Measurements from ENCODE around the gene TMPRSS4.
A peak's percentile ranks its signal among the peaks of the same experiment; 100 is the strongest.

TMPRSS4 gene

DNA sequence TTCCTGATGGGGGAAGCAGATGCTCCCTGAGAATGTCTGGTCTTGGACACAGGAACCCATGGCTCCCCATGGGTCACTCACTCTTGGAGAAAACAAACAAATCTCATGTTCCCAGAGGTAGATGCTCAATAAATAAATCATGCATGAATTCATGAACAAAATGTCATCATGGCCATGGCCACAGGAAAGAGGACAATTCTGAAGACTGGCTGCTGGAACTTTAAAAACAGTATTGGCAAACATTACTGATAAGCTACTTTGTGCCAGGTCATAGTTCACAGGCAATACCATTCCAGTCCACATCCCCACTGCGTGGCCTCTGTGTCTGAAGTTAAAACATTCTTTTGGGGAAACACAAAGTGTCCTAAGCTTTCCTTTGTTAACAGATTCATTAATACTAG lies 19.1 kb downstream of the TMPRSS4 start:
- Histone ChIP-seq H3K9ac (ENCODE audit: low read depth, low read length, poor library complexity) (no peak overlapping the region), H4K8ac (ENCODE audit: low read depth, low read length) (no peak overlapping the region), H3K14ac (ENCODE audit: low read length) (no peak overlapping the region), H3K4me3 (ENCODE audit: low read length in 2 of 2) (no peak overlapping the region), H3K4me1 (ENCODE audit: control insufficient read depth in 2 of 2, insufficient read depth in 1 of 2, low read depth in 1 of 2, low read length in 2 of 2) (peaks cover 2 to 18% of the 10 kb centered on the region in 2 donors), H2BK5ac (ENCODE audit: low read length) (no peak overlapping the region), H3K27ac (replicated peaks; ENCODE audit: low read length) (no peak overlapping the region), H3K79me1 (ENCODE audit: low read depth, low read length) (no peaks in the 10 kb centered on the region), H3K18ac (ENCODE audit: low read length) (no peak overlapping the region), H3K4me2 (ENCODE audit: insufficient read depth, low read length, poor library complexity, severe bottlenecking) (no peak overlapping the region), H2AFZ (ENCODE audit: low read length) (no peak overlapping the region), H2BK15ac (ENCODE audit: low read length) (no peak overlapping the region), H2BK120ac (ENCODE audit: low read depth, low read length) (no peak overlapping the region), H3K27me3 (ENCODE audit: control insufficient read depth in 3 of 3, insufficient read depth in 3 of 3, low read depth in 1 of 3, low read length in 3 of 3) (peaks cover 0 to 28% (median 0%) of the 10 kb centered on the region in 3 experiments), H3K9me3 (replicated peaks in 1 of 2; ENCODE audit: control insufficient read depth in 2 of 2, insufficient read depth in 1 of 2, low read depth in 1 of 2, low read length in 2 of 2) (no peaks in the 10 kb centered on the region), H2AK5ac (ENCODE audit: low read depth, low read length) (no peak overlapping the region), H3K36me3 (replicated peaks in 1 of 2; ENCODE audit: control insufficient read depth in 2 of 2, insufficient read depth in 2 of 2, low read length in 2 of 2) (no peaks in the 10 kb centered on the region), H3K4ac (ENCODE audit: low read length) (no peak overlapping the region), H2BK12ac (ENCODE audit: low read length) (no peak overlapping the region), H4K91ac (ENCODE audit: low read depth, low read length, poor library complexity) (no peak overlapping the region), H3K23ac (ENCODE audit: low read depth, low read length, poor library complexity) (no peak overlapping the region)
- no peak for DNase-seq (ENCODE audit: low spot score)
- WGBS, 2 donors (ENCODE audit: extremely low coverage in 2 of 2, insufficient read length in 2 of 2, insufficient replicate concordance in 1 of 2), result no CpG with 5 or more reads among the region's 1 CpG

DNA sequence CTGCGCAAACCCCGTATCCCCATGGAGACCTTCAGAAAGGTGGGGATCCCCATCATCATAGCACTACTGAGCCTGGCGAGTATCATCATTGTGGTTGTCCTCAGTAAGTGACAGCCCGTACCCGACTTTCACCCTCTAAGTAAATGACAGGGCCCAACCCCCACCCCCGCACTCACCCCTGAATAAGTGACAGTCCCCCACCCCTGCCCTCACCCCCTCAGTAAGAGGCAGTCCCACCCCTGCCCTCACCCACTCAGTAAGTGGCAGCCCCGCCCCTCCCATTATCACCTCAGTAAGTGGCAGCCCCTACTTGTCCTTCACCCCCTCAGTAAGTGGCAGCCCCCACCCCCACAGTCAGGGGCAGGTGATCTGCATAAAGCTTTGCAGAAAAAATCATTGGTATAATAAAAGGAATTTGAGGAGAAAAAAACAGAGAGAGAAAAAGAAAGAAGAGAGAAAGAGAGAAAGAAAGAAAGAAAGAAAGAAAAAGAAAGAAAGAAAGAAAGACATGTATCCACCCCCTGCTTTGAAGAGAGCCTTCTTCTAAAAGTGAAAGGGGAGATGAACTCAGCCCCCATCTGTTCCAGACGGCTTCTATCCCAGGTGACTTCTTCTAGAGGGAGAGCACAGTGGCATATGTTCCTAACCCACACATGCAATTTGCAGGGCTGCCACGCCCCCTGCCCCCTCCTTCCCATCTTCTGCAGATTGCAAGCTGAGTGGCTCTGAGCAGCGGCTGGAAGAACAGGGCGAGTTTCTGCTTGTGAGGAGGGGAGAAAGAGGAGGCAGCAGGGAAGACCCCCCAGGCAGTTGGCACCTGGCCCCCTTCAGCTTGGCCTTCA lies 22.3 kb downstream of the TMPRSS4 start:
- H3K4me3 ChIP-seq (ENCODE audit: low read length in 2 of 2), result no peak overlapping the region
- H2BK12ac ChIP-seq (ENCODE audit: low read length), result peak overlapping the region; percentile 76
- no peaks in the 10 kb centered on the region for H3K79me1 ChIP-seq (ENCODE audit: low read depth, low read length)
- no peak overlapping the region for H3K4ac ChIP-seq (ENCODE audit: low read length)
- no peaks in the 10 kb centered on the region for H3K9me3 ChIP-seq (replicated peaks in 1 of 2; ENCODE audit: control insufficient read depth in 2 of 2, insufficient read depth in 1 of 2, low read depth in 1 of 2, low read length in 2 of 2)
- no peaks in the 10 kb centered on the region for H3K36me3 ChIP-seq (replicated peaks in 1 of 2; ENCODE audit: control insufficient read depth in 2 of 2, insufficient read depth in 2 of 2, low read length in 2 of 2)
- no CpG with 5 or more reads among the region's 11 CpGs for WGBS, 2 donors (ENCODE audit: extremely low coverage in 2 of 2, insufficient read length in 2 of 2, insufficient replicate concordance in 1 of 2)
- H3K27me3 ChIP-seq (ENCODE audit: control insufficient read depth in 3 of 3, insufficient read depth in 3 of 3, low read depth in 1 of 3, low read length in 3 of 3), result peaks cover 0 to 32% (median 0%) of the 10 kb centered on the region in 3 experiments
- H2AFZ ChIP-seq (ENCODE audit: low read length), result no peak overlapping the region
- peak overlapping the region; percentile 5 for H3K14ac ChIP-seq (ENCODE audit: low read length)
- H3K27ac ChIP-seq (replicated peaks; ENCODE audit: low read length), result no peak overlapping the region
- H3K18ac ChIP-seq (ENCODE audit: low read length), result peak overlapping the region; percentile 1
- DNase-seq (ENCODE audit: low spot score), result no peak
- H3K23ac ChIP-seq (ENCODE audit: low read depth, low read length, poor library complexity), result no peak overlapping the region
- peak overlapping the region; percentile 40 for H2AK5ac ChIP-seq (ENCODE audit: low read depth, low read length)
- H4K8ac ChIP-seq (ENCODE audit: low read depth, low read length), result no peak overlapping the region
- H2BK120ac ChIP-seq (ENCODE audit: low read depth, low read length), result no peak overlapping the region
- H3K4me1 ChIP-seq (ENCODE audit: control insufficient read depth in 2 of 2, insufficient read depth in 1 of 2, low read depth in 1 of 2, low read length in 2 of 2), result peaks cover 0 to 11% of the 10 kb centered on the region in 2 donors
- H2BK15ac ChIP-seq (ENCODE audit: low read length), result no peak overlapping the region
- no peak overlapping the region for H2BK5ac ChIP-seq (ENCODE audit: low read length)
- no peak overlapping the region for H3K4me2 ChIP-seq (ENCODE audit: insufficient read depth, low read length, poor library complexity, severe bottlenecking)
- no peak overlapping the region for H4K91ac ChIP-seq (ENCODE audit: low read depth, low read length, poor library complexity)
- no peak overlapping the region for H3K9ac ChIP-seq (ENCODE audit: low read depth, low read length, poor library complexity)

DNA sequence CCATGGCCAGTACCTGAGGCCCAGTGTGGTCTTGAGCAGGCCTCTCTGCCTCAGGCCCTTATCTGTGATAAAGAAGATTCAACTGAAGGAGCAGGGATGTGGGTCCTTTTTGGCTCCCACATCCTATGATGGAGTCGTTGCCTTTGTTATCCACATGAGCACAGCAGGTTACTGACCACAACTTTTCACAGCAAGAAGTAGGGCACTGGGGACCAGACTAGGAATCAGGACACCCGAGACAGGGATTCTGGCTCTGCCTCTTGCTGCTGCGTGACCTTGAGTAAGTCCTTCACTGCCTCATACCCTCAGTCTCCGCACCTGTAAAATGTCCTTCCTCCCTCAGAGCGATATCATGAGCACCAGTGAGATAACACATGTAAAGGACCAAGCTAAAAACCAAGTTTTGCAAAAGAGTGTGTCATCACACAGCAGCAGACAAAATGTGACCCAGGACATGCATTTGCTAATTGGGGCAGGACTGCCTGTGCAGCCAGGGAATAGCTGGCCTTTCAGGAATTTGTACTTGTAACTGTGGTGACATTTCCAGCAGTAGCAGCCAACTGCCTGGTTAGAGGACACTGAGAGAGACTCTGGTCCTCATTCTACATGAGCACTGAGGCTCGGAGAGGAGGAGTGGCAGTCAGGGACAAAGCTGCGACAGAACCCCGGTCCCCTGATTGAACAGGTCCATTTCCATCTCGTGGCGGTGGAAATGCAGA lies 23.1 kb downstream of the TMPRSS4 start:
- no peaks in the 10 kb centered on the region for H3K9me3 ChIP-seq (replicated peaks in 1 of 2; ENCODE audit: control insufficient read depth in 2 of 2, insufficient read depth in 1 of 2, low read depth in 1 of 2, low read length in 2 of 2)
- H2AK5ac ChIP-seq (ENCODE audit: low read depth, low read length), result peak overlapping the region; percentile 40
- no peak overlapping the region for H2AFZ ChIP-seq (ENCODE audit: low read length)
- peaks cover 0 to 26% (median 0%) of the 10 kb centered on the region in 3 experiments for H3K27me3 ChIP-seq (ENCODE audit: control insufficient read depth in 3 of 3, insufficient read depth in 3 of 3, low read depth in 1 of 3, low read length in 3 of 3)
- H3K9ac ChIP-seq (ENCODE audit: low read depth, low read length, poor library complexity), result peak overlapping the region; percentile 34
- H2BK12ac ChIP-seq (ENCODE audit: low read length), result peak overlapping the region; percentile 1
- H2BK120ac ChIP-seq (ENCODE audit: low read depth, low read length), result no peak overlapping the region
- H3K36me3 ChIP-seq (replicated peaks in 1 of 2; ENCODE audit: control insufficient read depth in 2 of 2, insufficient read depth in 2 of 2, low read length in 2 of 2), result no peaks in the 10 kb centered on the region
- no peak overlapping the region for H3K23ac ChIP-seq (ENCODE audit: low read depth, low read length, poor library complexity)
- peak overlapping the region; percentile 1 for H3K18ac ChIP-seq (ENCODE audit: low read length)
- H3K14ac ChIP-seq (ENCODE audit: low read length), result no peak overlapping the region
- H3K4me3 ChIP-seq (ENCODE audit: low read length in 2 of 2), result no peak overlapping the region
- H3K79me1 ChIP-seq (ENCODE audit: low read depth, low read length), result no peaks in the 10 kb centered on the region
- peaks cover 0 to 11% of the 10 kb centered on the region in 2 donors for H3K4me1 ChIP-seq (ENCODE audit: control insufficient read depth in 2 of 2, insufficient read depth in 1 of 2, low read depth in 1 of 2, low read length in 2 of 2)
- no peak overlapping the region for H4K91ac ChIP-seq (ENCODE audit: low read depth, low read length, poor library complexity)
- no peak overlapping the region for H3K4me2 ChIP-seq (ENCODE audit: insufficient read depth, low read length, poor library complexity, severe bottlenecking)
- H4K8ac ChIP-seq (ENCODE audit: low read depth, low read length), result no peak overlapping the region
- no CpG with 5 or more reads among the region's 10 CpGs for WGBS, 2 donors (ENCODE audit: extremely low coverage in 2 of 2, insufficient read length in 2 of 2, insufficient replicate concordance in 1 of 2)
- H2BK5ac ChIP-seq (ENCODE audit: low read length), result no peak overlapping the region
- no peak overlapping the region for H3K4ac ChIP-seq (ENCODE audit: low read length)
- DNase-seq (ENCODE audit: low spot score), result no peak
- no peak overlapping the region for H3K27ac ChIP-seq (replicated peaks; ENCODE audit: low read length)
- H2BK15ac ChIP-seq (ENCODE audit: low read length), result no peak overlapping the region

DNA sequence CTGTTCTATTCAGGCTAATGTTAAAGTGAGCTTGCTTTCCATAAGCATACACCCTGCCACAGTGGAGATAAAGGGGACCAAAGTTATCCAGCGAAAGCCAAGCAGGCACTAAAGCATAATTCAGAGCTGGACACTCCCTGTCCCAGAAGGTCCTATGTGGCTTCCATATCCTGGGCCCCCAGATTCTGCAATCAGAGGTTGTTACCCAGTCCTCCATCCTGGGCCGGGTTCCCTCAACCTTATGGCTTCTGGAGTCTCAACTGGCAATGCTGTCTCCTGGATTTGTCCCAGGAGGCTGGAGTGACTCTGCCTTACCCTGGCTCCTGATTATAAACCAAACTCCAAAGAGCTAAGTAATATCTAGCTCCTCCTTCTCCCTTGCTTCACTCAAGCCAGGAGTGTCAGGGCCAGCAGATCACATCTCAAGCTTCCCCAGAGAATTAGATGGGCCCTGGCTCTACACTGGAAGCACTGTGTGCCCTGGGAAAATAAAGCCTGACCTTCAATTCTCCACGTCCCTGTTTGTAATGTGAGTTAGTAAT lies 23.9 kb downstream of the TMPRSS4 start:
- Histone ChIP-seq H3K9me3 (replicated peaks in 1 of 2; ENCODE audit: control insufficient read depth in 2 of 2, insufficient read depth in 1 of 2, low read depth in 1 of 2, low read length in 2 of 2) (no peaks in the 10 kb centered on the region), H3K4ac (ENCODE audit: low read length) (no peak overlapping the region), H4K8ac (ENCODE audit: low read depth, low read length) (no peak overlapping the region), H2BK120ac (ENCODE audit: low read depth, low read length) (no peak overlapping the region), H3K27ac (replicated peaks; ENCODE audit: low read length) (no peak overlapping the region), H2BK5ac (ENCODE audit: low read length) (no peak overlapping the region), H2AK5ac (ENCODE audit: low read depth, low read length) (no peak overlapping the region), H3K14ac (ENCODE audit: low read length) (no peak overlapping the region), H3K36me3 (replicated peaks in 1 of 2; ENCODE audit: control insufficient read depth in 2 of 2, insufficient read depth in 2 of 2, low read length in 2 of 2) (no peaks in the 10 kb centered on the region), H3K4me2 (ENCODE audit: insufficient read depth, low read length, poor library complexity, severe bottlenecking) (no peak overlapping the region), H3K18ac (ENCODE audit: low read length) (no peak overlapping the region), H3K9ac (ENCODE audit: low read depth, low read length, poor library complexity) (no peak overlapping the region), H2BK12ac (ENCODE audit: low read length) (no peak overlapping the region), H2BK15ac (ENCODE audit: low read length) (no peak overlapping the region), H3K79me1 (ENCODE audit: low read depth, low read length) (no peaks in the 10 kb centered on the region), H3K23ac (ENCODE audit: low read depth, low read length, poor library complexity) (no peak overlapping the region), H3K4me3 (ENCODE audit: low read length in 2 of 2) (no peak overlapping the region), H2AFZ (ENCODE audit: low read length) (no peak overlapping the region), H3K4me1 (ENCODE audit: control insufficient read depth in 2 of 2, insufficient read depth in 1 of 2, low read depth in 1 of 2, low read length in 2 of 2) (peaks cover 0 to 11% of the 10 kb centered on the region in 2 donors), H4K91ac (ENCODE audit: low read depth, low read length, poor library complexity) (no peak overlapping the region), H3K27me3 (ENCODE audit: control insufficient read depth in 3 of 3, insufficient read depth in 3 of 3, low read depth in 1 of 3, low read length in 3 of 3) (peaks cover 0 to 28% (median 0%) of the 10 kb centered on the region in 3 experiments)
- WGBS, 2 donors (ENCODE audit: extremely low coverage in 2 of 2, insufficient read length in 2 of 2, insufficient replicate concordance in 1 of 2), result no CpG with 5 or more reads among the region's 3 CpGs
- no peak for DNase-seq (ENCODE audit: low spot score)
